HFFc6 (cell line): ENCODE measurements around the gene OARD1. TPM values are rescaled to one million over a fixed set of nuclear protein-coding genes. Genes with fewer than 3 reads are reported as not detected.
"Not testable (repeated sequence)": the region's sequence is repeated elsewhere in the genome, so short reads cannot be mapped to it uniquely, and the experiment has no call there.

Experiments
- DNase-seq: peaks from one replicate; pipeline ENCODE4 v3.0.0-alpha.2; 2018
- H3K27ac Mint-ChIP-seq: 2 replicates; pipeline ENCODE4 v1.8.0; 2020; ENCODE audit warnings: mild to moderate bottlenecking, mixed read lengths
- H3K27me3 Mint-ChIP-seq: 2 replicates; pipeline ENCODE4 v1.8.0; 2021; ENCODE audit warnings: mild to moderate bottlenecking, moderate library complexity, mixed read lengths; ENCODE audit not compliant: insufficient read depth
- H3K36me3 Mint-ChIP-seq: 2 replicates; pipeline ENCODE4 v1.8.0; 2021; ENCODE audit warnings: low read depth, mixed read lengths
- H3K4me1 Mint-ChIP-seq: 2 replicates; pipeline ENCODE4 v1.8.0; 2020; ENCODE audit warnings: low read depth, mixed read lengths
- H3K4me3 Mint-ChIP-seq: 2 replicates; pipeline ENCODE4 v1.8.0; 2020; ENCODE audit warnings: mild to moderate bottlenecking, moderate library complexity, mixed read lengths
- H3K9me3 Mint-ChIP-seq: 2 replicates; pipeline ENCODE4 v1.8.0; 2020; ENCODE audit warnings: mild to moderate bottlenecking, mixed read lengths
- CTCF ChIP-seq: fragments of 200-600 bp; sonication (generic); IDR thresholded peaks from 2 replicates; pipeline ENCODE4 v1.5.0; 2021; ENCODE audit warnings: antibody characterized with exemption, mild to moderate bottlenecking
- total RNA-seq, 6 experiments: library from RNA; stranded (reverse); fragmentation: NEBNext Ultra II Directional; extraction: Animal tissue kit (Norgen Biotek cat#: 25700); gene quantifications; 2 replicates in 1 of 6; 3 replicates in 5 of 6; pipeline ENCODE4 v1.2.3, GENCODE V29; 2021

The OARD1 gene
- total RNA-seq, 6 experiments from 2014 or later: 10.9 to 14.2 (median 11.8) TPM

DNA sequence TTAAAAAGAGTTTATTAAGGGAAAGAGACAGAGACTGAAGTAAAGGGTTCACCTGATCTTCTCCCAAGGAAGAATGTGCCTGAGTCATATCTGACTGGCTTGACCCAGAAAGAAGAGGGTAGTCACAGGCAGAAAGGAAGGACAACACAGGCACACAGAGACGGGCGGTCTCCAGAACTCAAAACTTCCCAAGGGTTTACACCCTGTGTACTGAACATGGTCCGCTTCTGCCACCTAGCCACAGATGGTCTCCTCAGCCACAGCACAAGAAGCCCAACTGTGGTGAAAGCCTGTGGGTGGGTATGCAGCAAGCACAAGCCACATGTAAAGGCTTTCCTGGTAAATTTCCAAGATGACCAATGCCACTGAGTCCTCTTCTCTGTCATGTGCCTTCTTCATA is 50.3 kb downstream of the OARD1 start:
- peaks cover 4% of the 10 kb centered on the region for H3K27me3 Mint-ChIP-seq
- TF ChIP-seq CTCF: peak; percentile 63; the same call in 1 of the 2 replicates
- no peaks in the 10 kb centered on the region; the same call in 1 of the 2 replicates for H3K9me3 Mint-ChIP-seq
- peak; percentile 65 for DNase-seq
- no peak overlapping the region for H3K4me3 Mint-ChIP-seq
- peaks cover 4% of the 10 kb centered on the region for H3K36me3 Mint-ChIP-seq
- H3K4me1 Mint-ChIP-seq: peaks cover 29% of the 10 kb centered on the region
- H3K27ac Mint-ChIP-seq: no peak overlapping the region; the same call in 1 of the 2 replicates

GRCh38 chr6:41017663-41018062 is 54.5 kb downstream of the OARD1 start:
- Mint-ChIP-seq H3K9me3 (no peaks in the 10 kb centered on the region; the same call in 1 of the 2 replicates), H3K4me3 (no peak overlapping the region), H3K27me3 (peaks cover 6% of the 10 kb centered on the region; the same call in 1 of the 2 replicates), H3K4me1 (peaks cover 14% of the 10 kb centered on the region), H3K27ac (no peak overlapping the region), H3K36me3 (peaks cover 4% of the 10 kb centered on the region)
- no peak for DNase-seq
- no peak for TF ChIP-seq CTCF

GRCh38 chr6:41015860-41016259 is 56.3 kb downstream of the OARD1 start:
- H3K36me3 Mint-ChIP-seq, H3K4me1 Mint-ChIP-seq, H3K9me3 Mint-ChIP-seq, DNase-seq, H3K27ac Mint-ChIP-seq, H3K4me3 Mint-ChIP-seq: not testable (repeated sequence)
- peaks cover 11% of the 10 kb centered on the region for H3K27me3 Mint-ChIP-seq

- H3K9me3 Mint-ChIP-seq: no peaks in the 10 kb centered on the region
- H3K27ac Mint-ChIP-seq: no peak overlapping the region
- H3K4me1 Mint-ChIP-seq: no peaks in the 10 kb centered on the region
- H3K27me3 Mint-ChIP-seq: peaks cover 16% of the 10 kb centered on the region
- no peaks in the 10 kb centered on the region; the same call in 1 of the 2 replicates for H3K36me3 Mint-ChIP-seq
- no peak for TF ChIP-seq CTCF
- no peak for DNase-seq
- no peak overlapping the region for H3K4me3 Mint-ChIP-seq
Observed at GRCh38 chr6:41014780-41015179, 57.4 kb downstream of the OARD1 start.

Other genes starting within 250 kb of the OARD1 start
- not detected for gene UNC5CL, start 33.1 kb downstream of the OARD1 start, total RNA-seq
- gene TSPO2, start 29.9 kb downstream of the OARD1 start, total RNA-seq: not detected
- gene APOBEC2, start 19.2 kb downstream of the OARD1 start, total RNA-seq: not detected
- gene NFYA, start 618 bp upstream of the OARD1 start, total RNA-seq: 10 to 100 TPM; 14.9 to 20.0 (median 16.7) TPM
- gene TREML1, start 82.0 kb upstream of the OARD1 start, total RNA-seq: not detected
- gene TREM2, start 90.8 kb upstream of the OARD1 start, total RNA-seq: not detected
- not detected for gene TREML2, start 128.8 kb upstream of the OARD1 start, total RNA-seq
- gene TREML4, start 156.0 kb upstream of the OARD1 start, total RNA-seq: not detected
- under 1 TPM in 1 of 6 experiments, not detected in 5; 0.09 TPM for gene TREM1, start 214.3 kb upstream of the OARD1 start, total RNA-seq